Progenitor cell of endocrine pancreas (in vitro differentiated cells): Measurements from ENCODE around the gene TMEM88. TPM values are rescaled to one million over a fixed set of nuclear protein-coding genes. Genes with fewer than 3 reads are reported as not detected.

Experiments
- DNase-seq: peaks from one replicate; pipeline ENCODE4 v3.0.0; 2021; ENCODE audit warnings: low spot score; ENCODE audit not compliant: unreplicated experiment
- H3K27ac Mint-ChIP-seq: 2 replicates; pipeline ENCODE4 v1.8.0; 2021; ENCODE audit warnings: mild to moderate bottlenecking, moderate library complexity, mixed read lengths
- H3K27me3 Mint-ChIP-seq: 2 replicates; pipeline ENCODE4 v1.8.0; 2021; ENCODE audit warnings: mixed read lengths
- H3K36me3 Mint-ChIP-seq: 2 replicates; pipeline ENCODE4 v1.8.0; 2022; ENCODE audit warnings: mixed read lengths; ENCODE audit not compliant: insufficient read depth
- H3K4me1 Mint-ChIP-seq: 2 replicates; pipeline ENCODE4 v1.8.0; 2021; ENCODE audit warnings: low read depth, mixed read lengths
- H3K4me3 Mint-ChIP-seq: 2 replicates; pipeline ENCODE4 v1.8.0; 2021; ENCODE audit warnings: low read depth, mild to moderate bottlenecking, moderate library complexity, mixed read lengths
- H3K9me3 Mint-ChIP-seq: 2 replicates; pipeline ENCODE4 v1.8.0; 2021; ENCODE audit warnings: low read depth, mixed read lengths
- CTCF ChIP-seq: fragments of 200-600 bp; sonication (generic); IDR thresholded peaks from one replicate; pipeline ENCODE4 v1.5.0; 2021; ENCODE audit warnings: antibody characterized with exemption, mild to moderate bottlenecking; ENCODE audit not compliant: unreplicated experiment
- total RNA-seq: library from RNA; stranded (reverse); gene quantifications from 2 replicates; pipeline ENCODE4 v1.2.1, GENCODE V29; 2021

TMEM88 gene
- total RNA-seq, 1 donor from 2014 or later: 15.8 TPM

GRCh38 chr17:7839876-7840261 is 15.0 kb upstream of the TMEM88 start:
- Mint-ChIP-seq H3K27me3 (no peaks in the 10 kb centered on the region), H3K9me3 (no peaks in the 10 kb centered on the region), H3K27ac (no peak overlapping the region), H3K36me3 (peaks cover 9% of the 10 kb centered on the region), H3K4me3 (peak overlapping the region; percentile 82), H3K4me1 (peaks cover 55% of the 10 kb centered on the region)
- TF ChIP-seq CTCF: no peak
- DNase-seq: no peak

GRCh38 chr17:7840441-7840840 is 14.4 kb upstream of the TMEM88 start:
- Mint-ChIP-seq H3K27ac (peak overlapping the region; percentile 96), H3K27me3 (no peaks in the 10 kb centered on the region), H3K9me3 (no peaks in the 10 kb centered on the region), H3K4me1 (peaks cover 56% of the 10 kb centered on the region), H3K36me3 (peaks cover 9% of the 10 kb centered on the region), H3K4me3 (peak overlapping the region; percentile 82)
- no peak for DNase-seq
- TF ChIP-seq CTCF: no peak

GRCh38 chr17:7840875-7841274 is 14.0 kb upstream of the TMEM88 start:
- no peaks in the 10 kb centered on the region for H3K9me3 Mint-ChIP-seq
- TF ChIP-seq CTCF: no peak
- DNase-seq: no peak
- H3K4me1 Mint-ChIP-seq: peaks cover 58% of the 10 kb centered on the region
- H3K4me3 Mint-ChIP-seq: peak overlapping the region; percentile 82
- H3K36me3 Mint-ChIP-seq: peaks cover 9% of the 10 kb centered on the region
- H3K27me3 Mint-ChIP-seq: no peaks in the 10 kb centered on the region
- H3K27ac Mint-ChIP-seq: peak overlapping the region; percentile 96

- peaks cover 10% of the 10 kb centered on the region for H3K36me3 Mint-ChIP-seq
- no peak for DNase-seq
- peaks cover 56% of the 10 kb centered on the region for H3K4me1 Mint-ChIP-seq
- H3K27ac Mint-ChIP-seq: peak overlapping the region; percentile 96
- H3K4me3 Mint-ChIP-seq: peak overlapping the region; percentile 94
- no peaks in the 10 kb centered on the region for H3K27me3 Mint-ChIP-seq
- H3K9me3 Mint-ChIP-seq: no peaks in the 10 kb centered on the region
- TF ChIP-seq CTCF: no peak
These were observed 13.4 kb upstream of the TMEM88 start for GRCh38 chr17:7841396-7841914.

- Mint-ChIP-seq H3K36me3 (peaks cover 13% of the 10 kb centered on the region), H3K9me3 (no peaks in the 10 kb centered on the region), H3K27me3 (no peaks in the 10 kb centered on the region), H3K4me1 (peaks cover 55% of the 10 kb centered on the region), H3K4me3 (peak overlapping the region; percentile 94), H3K27ac (peak overlapping the region; percentile 97)
- TF ChIP-seq CTCF: no peak
- DNase-seq: peak; percentile 97
These were observed 12.9 kb upstream of the TMEM88 start for GRCh38 chr17:7841915-7842379.
